Astrocyte (in vitro differentiated cells and primary cell): ENCODE measurements around the gene PDE6D. TPM values are rescaled to one million over a fixed set of nuclear protein-coding genes. Genes with fewer than 3 reads are reported as not detected.

ENCODE experiments used
- DNase-seq: peaks from one replicate; pipeline ENCODE4 v3.0.0-alpha.2; 2010; ENCODE audit warnings: low read depth
- FAIRE-seq: peaks from 2 replicates; lab custom pipeline; 2011; peaks lifted over from hg19 to GRCh38; lab: Jason Lieb, UNC
- H2AFZ ChIP-seq: 2 replicates; pipeline ENCODE4 v1.6.0; 2012; ENCODE audit warnings: low read depth, low read length, inconsistent platforms
- H3K27ac ChIP-seq: 2 replicates; pipeline ENCODE4 v1.5.1; 2011; ENCODE audit warnings: low read depth, low read length, inconsistent platforms
- H3K27me3 ChIP-seq: 2 replicates; pipeline ENCODE4 v1.6.0; 2011; ENCODE audit warnings: low read length, inconsistent platforms; ENCODE audit not compliant: insufficient read depth
- H3K36me3 ChIP-seq: 2 replicates; pipeline ENCODE4 v1.5.1; 2011; ENCODE audit warnings: low read length, inconsistent platforms; ENCODE audit not compliant: insufficient read depth
- H3K4me1 ChIP-seq: 2 replicates; pipeline ENCODE4 v1.5.1; 2011; ENCODE audit warnings: low read length, inconsistent platforms; ENCODE audit not compliant: insufficient read depth
- H3K4me2 ChIP-seq: 2 replicates; pipeline ENCODE4 v1.6.0; 2012; ENCODE audit warnings: low read length, inconsistent platforms
- H3K4me3 ChIP-seq: 2 replicates; pipeline ENCODE4 v1.5.1; 2011; ENCODE audit warnings: low read depth, mild to moderate bottlenecking, low read length, inconsistent platforms; ENCODE audit not compliant: insufficient read depth
- H3K79me2 ChIP-seq: 2 replicates; pipeline ENCODE4 v1.6.0; 2012; ENCODE audit warnings: mild to moderate bottlenecking, low read length, inconsistent platforms; ENCODE audit not compliant: insufficient read depth
- H3K9ac ChIP-seq: 2 replicates; pipeline ENCODE4 v1.6.0; 2012; ENCODE audit warnings: mild to moderate bottlenecking, low read length, inconsistent platforms
- H3K9me3 ChIP-seq: 2 replicates; pipeline ENCODE4 v1.5.1; 2012; ENCODE audit warnings: low read depth, mild to moderate bottlenecking, low read length, inconsistent platforms; ENCODE audit not compliant: insufficient read depth
- H4K20me1 ChIP-seq: 2 replicates; pipeline ENCODE4 v1.6.0; 2012; ENCODE audit warnings: low read length, inconsistent platforms; ENCODE audit not compliant: insufficient read depth
- H3K27ac Mint-ChIP-seq: one replicate; pipeline ENCODE4 v1.8.0; 2021; ENCODE audit warnings: mild to moderate bottlenecking, mixed read lengths; ENCODE audit not compliant: unreplicated experiment
- H3K27me3 Mint-ChIP-seq: one replicate; pipeline ENCODE4 v1.8.0; 2021; ENCODE audit warnings: low read depth, mixed read lengths; ENCODE audit not compliant: unreplicated experiment
- H3K36me3 Mint-ChIP-seq: one replicate; pipeline ENCODE4 v1.8.0; 2021; ENCODE audit warnings: low read depth, mixed read lengths; ENCODE audit not compliant: unreplicated experiment
- H3K4me1 Mint-ChIP-seq: one replicate; pipeline ENCODE4 v1.8.0; 2021; ENCODE audit warnings: low read depth, mixed read lengths; ENCODE audit not compliant: unreplicated experiment
- H3K4me3 Mint-ChIP-seq: one replicate; pipeline ENCODE4 v1.8.0; 2021; ENCODE audit warnings: mild to moderate bottlenecking, moderate library complexity, mixed read lengths; ENCODE audit not compliant: unreplicated experiment
- H3K9me3 Mint-ChIP-seq: one replicate; pipeline ENCODE4 v1.8.0; 2021; ENCODE audit warnings: mild to moderate bottlenecking, mixed read lengths; ENCODE audit not compliant: unreplicated experiment
- CTCF ChIP-seq: IDR thresholded peaks from 2 replicates; pipeline ENCODE4 v1.5.1; 2011; ENCODE audit warnings: low read depth, mild to moderate bottlenecking, inconsistent platforms, low read length, moderate library complexity; ENCODE audit not compliant: insufficient read depth
- EZH2 ChIP-seq: IDR thresholded peaks from 2 replicates; pipeline ENCODE4 v1.6.1; 2012; ENCODE audit warnings: mild to moderate bottlenecking, low read length, inconsistent platforms; ENCODE audit not compliant: insufficient read depth
- total RNA-seq: library from RNA; stranded (reverse); gene quantifications from 2 replicates; pipeline ENCODE4 v1.2.1, GENCODE V29; 2021

Gene PDE6D
- total RNA-seq, 1 donor from 2014 or later = 19.0 TPM

DNA sequence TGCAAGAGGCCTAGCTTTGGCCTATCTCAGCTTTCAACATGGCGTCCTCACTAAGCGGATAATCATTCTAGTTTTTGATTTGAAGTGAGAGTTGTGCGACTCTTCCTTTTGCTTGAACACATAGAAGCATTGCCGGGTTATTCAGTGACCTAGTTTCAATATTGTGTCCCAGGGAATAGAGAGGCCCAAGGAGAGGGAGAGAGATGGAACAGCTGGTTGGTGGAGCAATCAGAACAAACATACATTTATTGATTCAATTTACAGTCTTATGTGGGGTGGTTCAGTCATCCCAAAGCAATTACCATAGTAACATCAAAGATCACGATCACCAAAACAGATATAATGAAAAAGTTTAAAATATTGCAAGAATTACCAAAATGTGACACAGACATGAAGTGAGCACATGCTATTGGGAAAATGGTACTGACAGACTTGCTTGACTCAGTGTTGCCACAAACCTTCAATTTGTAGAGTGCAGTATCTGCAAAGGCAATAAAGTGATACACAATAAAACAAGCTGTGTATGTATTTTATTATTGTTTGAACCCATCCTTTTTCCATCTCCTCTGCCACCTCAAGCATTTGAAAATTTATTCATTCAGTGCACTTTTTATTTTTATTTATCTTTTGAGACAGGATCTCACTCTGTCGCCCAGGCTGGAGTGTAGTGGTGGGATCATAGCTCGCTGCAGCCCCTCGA is 35.4 kb upstream of the PDE6D start:
- no peak for TF ChIP-seq EZH2
- TF ChIP-seq CTCF = no peak
- Histone ChIP-seq H4K20me1 (no peaks in the 10 kb centered on the region), H3K27ac (no peak overlapping the region), H3K36me3 (peaks cover 3% of the 10 kb centered on the region), H3K4me3 (no peak overlapping the region), H3K27me3 (no peaks in the 10 kb centered on the region), H3K4me2 (no peak overlapping the region), H3K79me2 (no peaks in the 10 kb centered on the region), H3K9ac (no peak overlapping the region), H3K4me1 (peaks cover under 1% of the 10 kb centered on the region), H3K9me3 (no peaks in the 10 kb centered on the region), H2AFZ (no peak overlapping the region)
- Mint-ChIP-seq H3K27me3 (peaks cover 5% of the 10 kb centered on the region), H3K4me3 (no peak overlapping the region), H3K36me3 (peaks cover 11% of the 10 kb centered on the region), H3K4me1 (peaks cover 3% of the 10 kb centered on the region), H3K9me3 (peaks cover 10% of the 10 kb centered on the region), H3K27ac (no peak overlapping the region)
- FAIRE-seq (no peak), DNase-seq (no peak)

- Histone ChIP-seq H2AFZ (no peak overlapping the region), H3K4me1 (peaks cover 6% of the 10 kb centered on the region), H3K4me3 (no peak overlapping the region), H3K9ac (no peak overlapping the region), H4K20me1 (peaks cover 14% of the 10 kb centered on the region), H3K9me3 (no peaks in the 10 kb centered on the region), H3K27ac (peak overlapping the region; percentile 36), H3K4me2 (peak overlapping the region; percentile 26), H3K27me3 (no peaks in the 10 kb centered on the region), H3K79me2 (no peaks in the 10 kb centered on the region), H3K36me3 (peaks cover 13% of the 10 kb centered on the region)
- DNase-seq (peak; percentile 60), FAIRE-seq (peak; percentile 13)
- TF ChIP-seq CTCF (no peak), EZH2 (no peak)
- peaks cover 12% of the 10 kb centered on the region for H3K4me1 Mint-ChIP-seq
- H3K4me3 Mint-ChIP-seq = no peak overlapping the region
- H3K27me3 Mint-ChIP-seq = no peaks in the 10 kb centered on the region
- H3K9me3 Mint-ChIP-seq = peaks cover 5% of the 10 kb centered on the region
- H3K27ac Mint-ChIP-seq = peak overlapping the region; percentile 60
- H3K36me3 Mint-ChIP-seq = peaks cover 32% of the 10 kb centered on the region
Measured at GRCh38 chr2:231810905-231811304, 29.8 kb upstream of the PDE6D start.

DNA sequence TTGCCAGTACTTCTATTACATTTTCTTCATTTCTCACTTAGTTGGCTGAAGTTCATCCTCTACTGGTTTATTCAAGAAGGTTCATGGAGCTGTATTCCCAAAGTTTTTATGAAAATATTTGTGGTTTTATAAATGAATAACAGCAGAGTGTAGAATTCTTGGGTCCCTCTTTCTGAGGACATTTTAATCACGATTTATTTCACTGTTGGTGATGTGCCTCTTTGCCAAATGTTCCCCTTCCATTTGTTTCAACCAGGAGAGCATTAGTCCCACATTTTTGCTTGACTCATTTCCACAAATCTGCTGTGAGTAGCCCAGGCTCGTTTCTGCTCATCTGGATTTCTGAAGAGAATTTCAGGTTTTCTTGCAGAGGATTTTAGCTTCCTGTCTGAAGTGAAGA is 25.9 kb upstream of the PDE6D start:
- TF ChIP-seq CTCF (no peak), EZH2 (no peak)
- H3K27ac ChIP-seq = no peak overlapping the region
- DNase-seq = no peak

More for the DNA sequence above, 25.9 kb upstream of the PDE6D start:
- no peak overlapping the region for H2AFZ ChIP-seq
- peaks cover 12% of the 10 kb centered on the region for H3K4me1 Mint-ChIP-seq
- H3K9me3 ChIP-seq = no peaks in the 10 kb centered on the region
- H3K4me3 Mint-ChIP-seq = no peak overlapping the region
- H3K4me3 ChIP-seq = no peak overlapping the region
- no peak overlapping the region for H3K27ac Mint-ChIP-seq
- peaks cover 20% of the 10 kb centered on the region for H3K79me2 ChIP-seq
- peak; percentile 23 for FAIRE-seq
- no peak overlapping the region for H3K9ac ChIP-seq
- H3K9me3 Mint-ChIP-seq = no peaks in the 10 kb centered on the region
- peaks cover 34% of the 10 kb centered on the region for H4K20me1 ChIP-seq
- peaks cover 12% of the 10 kb centered on the region for H3K36me3 ChIP-seq
- peaks cover 26% of the 10 kb centered on the region for H3K36me3 Mint-ChIP-seq
- H3K4me1 ChIP-seq = peaks cover 6% of the 10 kb centered on the region
- H3K27me3 Mint-ChIP-seq = no peaks in the 10 kb centered on the region
- no peaks in the 10 kb centered on the region for H3K27me3 ChIP-seq
- no peak overlapping the region for H3K4me2 ChIP-seq
